GM04503 (cell line): Measurements from ENCODE around the gene ZBED6.

Experiments
- DNase-seq: peaks from one replicate; pipeline ENCODE4 v3.0.0-alpha.2; 2012; ENCODE audit warnings: low read depth

The ZBED6 gene

GRCh38 chr1:203840208-203840808, 44.9 kb downstream of the ZBED6 start:
- DNase-seq, result no peak

DNA sequence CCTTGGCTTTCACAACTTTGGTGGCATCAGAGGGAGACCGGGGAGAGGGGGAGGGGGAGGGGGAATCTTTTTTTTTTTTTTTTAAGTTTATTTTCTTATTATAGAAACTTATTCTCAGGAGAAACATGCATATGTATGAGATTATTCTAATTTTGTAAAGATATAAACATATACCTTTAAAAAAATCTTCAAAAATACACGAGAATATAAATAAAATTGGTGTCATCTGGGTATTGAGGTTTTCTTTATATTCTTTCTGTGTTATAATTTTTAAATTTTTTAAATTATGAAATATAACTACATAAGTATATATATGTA, 47.1 kb downstream of the ZBED6 start:
- no peak for DNase-seq

DNA sequence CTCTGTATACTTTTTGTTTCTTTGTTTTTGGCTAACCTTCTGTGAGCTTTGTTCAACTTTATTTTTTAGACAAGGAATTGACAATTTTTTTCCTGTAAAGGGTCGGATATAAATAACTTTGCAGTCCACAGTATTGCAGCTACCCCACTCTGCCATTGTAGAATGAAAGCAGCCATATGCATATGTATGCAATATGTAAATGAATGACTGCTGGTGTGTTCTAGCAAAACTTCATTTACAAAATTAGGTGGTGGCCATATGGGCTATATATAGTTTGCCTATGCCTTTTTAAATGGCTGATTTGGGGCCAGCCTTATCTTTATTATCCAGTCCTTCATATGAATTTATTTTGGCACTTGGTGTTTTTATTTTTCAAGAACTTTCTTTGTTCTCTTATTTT, 48.0 kb downstream of the ZBED6 start:
- no peak for DNase-seq
